Body of pancreas (tissue), 4 donors: ENCODE measurements around the gene PHB1.

Experiments
- CTCF ChIP-seq, 7 experiments: fragments of 450-650 bp in 4 of 7; fragments of 200-600 bp in 3 of 7; sonication (generic) in 3 of 7; IDR thresholded peaks; one replicate each; pipeline ENCODE4 v1.5.1; 2016 to 2019; ENCODE audit warnings: antibody characterized with exemption in 7 of 7
- POLR2A ChIP-seq, 3 donors: fragments of 450-650 bp; IDR thresholded peaks; one replicate each; pipeline ENCODE4 v1.6.1; 2016; ENCODE audit warnings: antibody characterized with exemption in 3 of 3, mild to moderate bottlenecking in 2 of 3

GRCh38 chr17:49357516-49357915, 57.2 kb downstream of the PHB1 start:
- TF ChIP-seq CTCF (IDR thresholded peaks at IDR 0.05) (no peak), POLR2A (IDR thresholded peaks at IDR 0.05) (no peak)
